Fibroblast of lung (primary cell): ENCODE measurements around the gene RAB3GAP1. TPM values are rescaled to one million over a fixed set of nuclear protein-coding genes. Genes with fewer than 3 reads are reported as not detected.

Source experiments
- DNase-seq, 2 donors: peaks; one replicate each; pipeline versions ENCODE4 v3.0.0 to v3.0.0-alpha.2; 2010; ENCODE audit warnings: low read depth in 2 of 2
- H2AFZ ChIP-seq: 2 replicates; pipeline ENCODE4 v1.5.1; 2012; ENCODE audit warnings: low read length, control low read depth, inconsistent platforms
- H3K27ac ChIP-seq: 2 replicates; pipeline ENCODE4 v1.5.1; 2011; ENCODE audit warnings: low read length, control low read depth; ENCODE audit not compliant: insufficient read depth
- H3K27me3 ChIP-seq: 2 replicates; pipeline ENCODE4 v1.5.1; 2011; ENCODE audit warnings: mild to moderate bottlenecking, low read length; ENCODE audit not compliant: control insufficient read depth, insufficient read depth
- H3K36me3 ChIP-seq: 2 replicates; pipeline ENCODE4 v1.5.1; 2011; ENCODE audit warnings: low read length; ENCODE audit not compliant: control insufficient read depth, insufficient read depth
- H3K4me1 ChIP-seq: 2 replicates; pipeline ENCODE4 v1.5.1; 2011; ENCODE audit warnings: low read length; ENCODE audit not compliant: control insufficient read depth, insufficient read depth; ENCODE audit errors: extremely low read depth
- H3K4me2 ChIP-seq: 2 replicates; pipeline ENCODE4 v1.5.1; 2011; ENCODE audit warnings: low read length, control low read depth; ENCODE audit not compliant: insufficient read depth; ENCODE audit errors: extremely low read depth
- H3K4me3 ChIP-seq, 4 experiments: fragments of 200-600 bp in 1 of 4; sonication (generic) in 1 of 4; replicated peaks in 1 of 4; 2 replicates each; pipeline ENCODE4 v1.5.1; 2011 to 2016; ENCODE audit warnings: low read length in 4 of 4, low read depth in 3 of 4, mild to moderate bottlenecking in 3 of 4, control low read depth in 2 of 4, inconsistent platforms in 1 of 4, mixed read lengths in 1 of 4; ENCODE audit not compliant: insufficient read depth in 1 of 4; ENCODE audit errors: control extremely low read depth in 1 of 4
- H3K79me2 ChIP-seq: 2 replicates; pipeline ENCODE4 v1.5.1; 2012; ENCODE audit warnings: mild to moderate bottlenecking, low read length, inconsistent platforms; ENCODE audit not compliant: control insufficient read depth, insufficient read depth
- H3K9ac ChIP-seq: 2 replicates; pipeline ENCODE4 v1.5.1; 2011; ENCODE audit warnings: mild to moderate bottlenecking, low read length, control low read depth; ENCODE audit not compliant: insufficient read depth
- H3K9me3 ChIP-seq: 2 replicates; pipeline ENCODE4 v1.5.1; 2012; ENCODE audit warnings: low read depth, low read length; ENCODE audit not compliant: control insufficient read depth, insufficient read depth
- H4K20me1 ChIP-seq: 2 replicates; pipeline ENCODE4 v1.5.1; 2011; ENCODE audit warnings: low read length; ENCODE audit not compliant: control insufficient read depth, insufficient read depth; ENCODE audit errors: extremely low read depth
- CTCF ChIP-seq, 2 donors: IDR thresholded peaks in 1 of 2; conservative IDR thresholded peaks in 1 of 2; 1 replicate in 1 of 2; 2 replicates in 1 of 2; pipeline ENCODE4 v1.5.1; 2011 to 2012; ENCODE audit warnings: low read length in 2 of 2, control low read depth in 1 of 2, inconsistent platforms in 1 of 2, low read depth in 1 of 2, mild to moderate bottlenecking in 1 of 2
- EZH2 ChIP-seq: IDR thresholded peaks from 2 replicates; pipeline ENCODE4 v1.5.1; 2012; ENCODE audit warnings: low read length, control low read depth, mild to moderate bottlenecking; ENCODE audit errors: missing control alignments
- polyA plus RNA-seq, 2 donors: library from polyadenylated mRNA; depleted of rRNA in 1 of 2; stranded (reverse) in 1 of 2; unstranded in 1 of 2; fragments of >200 nt; gene quantifications; 2 replicates each; pipeline ENCODE4 v1.2.1, GENCODE V29; 2011 to 2012; ENCODE audit warnings: missing spikeins in 1 of 2
- total RNA-seq: library from RNA; depleted of rRNA; stranded (reverse); fragments of >200 nt; gene quantifications from 2 replicates; pipeline ENCODE4 v1.2.1, GENCODE V29; 2014

RAB3GAP1 gene
- total and polyA plus RNA-seq, 2 donors (not counting 1 experiment from before 2014, with no cell fraction given): 42.4 to 82.6 TPM

DNA sequence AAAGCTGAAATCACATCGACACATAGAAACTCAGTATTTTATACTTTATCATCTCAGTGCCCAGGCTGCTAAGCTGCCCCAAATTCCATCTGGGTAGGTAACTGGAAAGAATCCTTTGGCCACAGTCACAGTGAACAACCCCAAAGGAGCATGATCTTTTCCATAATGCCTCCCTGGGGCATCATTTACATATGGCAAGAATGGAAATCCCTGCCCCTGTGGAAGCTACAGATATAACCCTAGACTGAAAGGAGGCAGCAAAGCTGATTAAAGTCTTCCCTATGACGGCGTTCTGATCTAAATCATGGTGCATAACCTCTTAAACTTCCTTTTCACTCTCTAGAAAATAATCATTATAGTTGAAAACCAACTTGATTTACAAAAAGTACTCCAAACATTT, 46.3 kb upstream of the RAB3GAP1 start:
- TF ChIP-seq EZH2: no peak
- no peak for TF ChIP-seq CTCF (conservative IDR thresholded peaks at IDR 0.05 in 1 of 2, IDR thresholded peaks at IDR 0.05 in 1 of 2; ENCODE audit: low read depth in 1 of 2, low read length in 2 of 2)
- no peak for DNase-seq

GRCh38 chr2:135009339-135009738, 42.8 kb upstream of the RAB3GAP1 start:
- Histone ChIP-seq H3K4me3 (no peak overlapping the region), H3K4me1 (peaks cover 2% of the 10 kb centered on the region), H3K79me2 (no peaks in the 10 kb centered on the region), H3K4me2 (no peak overlapping the region), H2AFZ (no peak overlapping the region), H3K36me3 (no peaks in the 10 kb centered on the region), H4K20me1 (no peaks in the 10 kb centered on the region), H3K27me3 (peaks cover 8% of the 10 kb centered on the region), H3K27ac (no peak overlapping the region), H3K9me3 (no peaks in the 10 kb centered on the region), H3K9ac (no peak overlapping the region)
- DNase-seq: no peak
- TF ChIP-seq EZH2: no peak
- no peak for TF ChIP-seq CTCF (conservative IDR thresholded peaks at IDR 0.05 in 1 of 2, IDR thresholded peaks at IDR 0.05 in 1 of 2; ENCODE audit: low read depth in 1 of 2, low read length in 2 of 2)

More for the DNA sequence above, 46.3 kb upstream of the RAB3GAP1 start:
- H3K4me2 ChIP-seq: no peak overlapping the region
- no peaks in the 10 kb centered on the region for H4K20me1 ChIP-seq
- no peaks in the 10 kb centered on the region for H3K79me2 ChIP-seq
- H3K4me3 ChIP-seq: no peak overlapping the region
- no peaks in the 10 kb centered on the region for H3K9me3 ChIP-seq
- H3K27ac ChIP-seq: no peak overlapping the region
- H3K27me3 ChIP-seq: peaks cover 8% of the 10 kb centered on the region
- H3K9ac ChIP-seq: no peak overlapping the region
- H3K36me3 ChIP-seq: no peaks in the 10 kb centered on the region
- peaks cover 2% of the 10 kb centered on the region for H3K4me1 ChIP-seq
- no peak overlapping the region for H2AFZ ChIP-seq

- no peaks in the 10 kb centered on the region for H4K20me1 ChIP-seq
- no peak overlapping the region for H3K4me3 ChIP-seq
- TF ChIP-seq EZH2 (no peak), CTCF (conservative IDR thresholded peaks at IDR 0.05 in 1 of 2, IDR thresholded peaks at IDR 0.05 in 1 of 2; ENCODE audit: low read depth in 1 of 2, low read length in 2 of 2) (no peak)
- H3K9me3 ChIP-seq: no peaks in the 10 kb centered on the region
- H3K4me2 ChIP-seq: no peak overlapping the region
- H3K79me2 ChIP-seq: no peaks in the 10 kb centered on the region
- no peak overlapping the region for H3K27ac ChIP-seq
- H3K27me3 ChIP-seq: peaks cover 2% of the 10 kb centered on the region
- no peak overlapping the region for H3K9ac ChIP-seq
- no peaks in the 10 kb centered on the region for H3K4me1 ChIP-seq
- H3K36me3 ChIP-seq: no peaks in the 10 kb centered on the region
- DNase-seq: no peak
- H2AFZ ChIP-seq: no peak overlapping the region
Observed at GRCh38 chr2:135010200-135010942, 41.7 kb upstream of the RAB3GAP1 start.
